Endothelial cell of umbilical vein (primary cell): ENCODE data around the gene OR4C6. TPM values are rescaled to one million over a fixed set of nuclear protein-coding genes. Genes with fewer than 3 reads are reported as not detected.

Experiments
- BruUV-seq: library from RNA; stranded (reverse); fragments of 400-500 nt; replicated peaks from 2 replicates; lab custom pipeline; 2021; lab: Mats Ljungman, UMichigan
- CTCF ChIA-PET: fragments of 300-600, 350-600 bp; sonication (Branson Sonifier 250); formaldehyde crosslinking; loops from one replicate; lab custom pipeline; 2021; ENCODE audit warnings: antibody characterized with exemption, inconsistent platforms; lab: Charles Lee
- POLR2A ChIA-PET: fragments of 300-600, 350-600 bp; sonication (Branson Sonifier 250); formaldehyde crosslinking; loops from one replicate; lab custom pipeline; 2021; ENCODE audit warnings: antibody characterized with exemption, inconsistent platforms; lab: Charles Lee
- DNase-seq: peaks from one replicate; pipeline ENCODE4 v3.0.0-alpha.2; 2011; ENCODE audit warnings: low read depth, low spot score
- FAIRE-seq: peaks from 2 replicates; lab custom pipeline; 2011; peaks lifted over from hg19 to GRCh38; lab: Jason Lieb, UNC
- H2AFZ ChIP-seq: 2 replicates; pipeline ENCODE4 v1.6.0; 2012; ENCODE audit warnings: low read depth, low read length, control low read depth, inconsistent platforms
- H3K27ac ChIP-seq: 2 replicates; pipeline ENCODE4 v1.5.1; 2011; ENCODE audit warnings: low read depth, mild to moderate bottlenecking, control low read depth, low read length, moderate library complexity; ENCODE audit not compliant: insufficient read depth
- H3K27me3 ChIP-seq, 2 experiments: 2 replicates each; pipeline versions ENCODE4 v1.6.0 to v1.6.1; 2011; ENCODE audit warnings: low read length in 2 of 2, mixed read lengths in 1 of 2; ENCODE audit not compliant: control insufficient read depth in 2 of 2, insufficient read depth in 2 of 2
- H3K36me3 ChIP-seq, 2 experiments: 2 replicates in 1 of 2; 3 replicates in 1 of 2; pipeline ENCODE4 v1.5.1; 2011; ENCODE audit warnings: low read length in 2 of 2, mild to moderate bottlenecking in 1 of 2, moderate library complexity in 1 of 2; ENCODE audit not compliant: control insufficient read depth in 2 of 2, insufficient read depth in 2 of 2; ENCODE audit errors: extremely low read depth in 1 of 2
- H3K4me1 ChIP-seq: 3 replicates; pipeline ENCODE4 v1.5.1; 2011; ENCODE audit warnings: mild to moderate bottlenecking, low read length; ENCODE audit not compliant: control insufficient read depth, insufficient read depth; ENCODE audit errors: extremely low read depth
- H3K4me2 ChIP-seq: 2 replicates; pipeline ENCODE4 v1.6.1; 2011; ENCODE audit warnings: low read length, control low read depth, mixed read lengths; ENCODE audit not compliant: insufficient read depth
- H3K4me3 ChIP-seq, 3 experiments: fragments of 200-600 bp in 1 of 3; sonication (generic), shearing (Covaris generic) in 1 of 3; replicated peaks in 1 of 3; 2 replicates each; pipeline ENCODE4 v1.5.1; 2011 to 2016; ENCODE audit warnings: control low read depth in 3 of 3, low read length in 3 of 3, mild to moderate bottlenecking in 2 of 3, inconsistent platforms in 1 of 3, low read depth in 1 of 3, moderate library complexity in 1 of 3; ENCODE audit not compliant: insufficient read depth in 1 of 3
- H3K79me2 ChIP-seq: 2 replicates; pipeline ENCODE4 v1.6.0; 2012; ENCODE audit warnings: low read length, inconsistent platforms; ENCODE audit not compliant: control insufficient read depth, insufficient read depth
- H3K9ac ChIP-seq: replicated peaks from 2 replicates; pipeline ENCODE3; 2011; ENCODE audit warnings: low read length, control low read depth; ENCODE audit not compliant: insufficient read depth; ENCODE audit errors: extremely low read depth
- H3K9me1 ChIP-seq: replicated peaks from 3 replicates; pipeline ENCODE4 v1.6.0; 2011; ENCODE audit warnings: mild to moderate bottlenecking, low read length; ENCODE audit not compliant: control insufficient read depth, insufficient read depth; ENCODE audit errors: extremely low read depth
- H3K9me3 ChIP-seq: replicated peaks from 2 replicates; pipeline ENCODE4 v1.5.1; 2012; ENCODE audit warnings: low read length, inconsistent platforms; ENCODE audit not compliant: control insufficient read depth, insufficient read depth
- H4K20me1 ChIP-seq: replicated peaks from 2 replicates; pipeline ENCODE3; 2011; ENCODE audit warnings: mild to moderate bottlenecking, low read length; ENCODE audit not compliant: control insufficient read depth, insufficient read depth; ENCODE audit errors: extremely low read depth
- CTCF ChIP-seq, 2 donors: IDR thresholded peaks; 1 replicate in 1 of 2; 2 replicates in 1 of 2; pipeline ENCODE4 v1.5.1; 2011; ENCODE audit warnings: low read length in 2 of 2, mild to moderate bottlenecking in 2 of 2, moderate library complexity in 2 of 2, control low read depth in 1 of 2, inconsistent platforms in 1 of 2, low read depth in 1 of 2; ENCODE audit not compliant: insufficient read depth in 1 of 2; ENCODE audit errors: extremely low read depth in 1 of 2
- EZH2 ChIP-seq: IDR thresholded peaks from 2 replicates; pipeline ENCODE4 v1.6.1; 2012; ENCODE audit warnings: borderline replicate concordance, low read depth, mild to moderate bottlenecking, moderate library complexity, low read length, inconsistent platforms; ENCODE audit not compliant: severe bottlenecking
- FOS ChIP-seq: IDR thresholded peaks from 2 replicates; pipeline ENCODE4 v1.6.1; 2011; ENCODE audit warnings: mild to moderate bottlenecking, low read length, moderate library complexity, borderline replicate concordance; ENCODE audit not compliant: insufficient read depth
- GATA2 ChIP-seq: IDR thresholded peaks from 2 replicates; pipeline ENCODE4 v1.7.0; 2011; ENCODE audit warnings: low read depth, mild to moderate bottlenecking, moderate library complexity, mixed read lengths, low read length; ENCODE audit not compliant: insufficient read length, insufficient read depth
- JUN ChIP-seq: IDR thresholded peaks from 2 replicates; pipeline ENCODE4 v1.6.1; 2011; ENCODE audit warnings: borderline replicate concordance, low read depth; ENCODE audit not compliant: insufficient read length, insufficient read depth
- MAX ChIP-seq: IDR thresholded peaks from 2 replicates; pipeline ENCODE4 v1.6.1; 2011; ENCODE audit not compliant: insufficient read depth, insufficient read length
- MYC ChIP-seq: IDR thresholded peaks from one replicate; pipeline ENCODE4 v1.6.1; 2011; ENCODE audit warnings: mild to moderate bottlenecking, low read depth, low read length
- POLR2A ChIP-seq: IDR thresholded peaks from 2 replicates; pipeline ENCODE4 v1.6.1; 2012; ENCODE audit warnings: low read depth, mild to moderate bottlenecking, control low read depth, low read length
- POLR2AphosphoS5 ChIP-seq: IDR thresholded peaks from 2 replicates; pipeline ENCODE4 v1.6.1; 2012; ENCODE audit warnings: low read depth, mild to moderate bottlenecking, control low read depth, low read length, moderate library complexity; ENCODE audit not compliant: insufficient read depth
- dilution Hi-C: fragments of 300-500 bp; cut with MboI; formaldehyde crosslinking; loops from one replicate; pipeline ENCODE4 v1.15.0; 2019; ENCODE audit warnings: low sequenced_read_pairs; ENCODE audit not compliant: extremely low pct_ligation_motif_present
- intact Hi-C: fragments of 100-400 bp; cut with micrococcal nuclease; formaldehyde crosslinking; loops from one replicate; pipeline ENCODE4 v1.10.0; 2022
- polyA plus RNA-seq, 4 experiments: library from polyadenylated mRNA; depleted of rRNA in 3 of 4; stranded (reverse) in 3 of 4; unstranded in 1 of 4; fragments of >200 nt; gene quantifications; 2 replicates each; pipeline versions ENCODE4 v1.2.1 to v1.2.3, GENCODE V29; 2011 to 2012; ENCODE audit warnings: missing spikeins in 1 of 4
- total RNA-seq: library from RNA; stranded (reverse); gene quantifications from 2 replicates; pipeline ENCODE4 v1.2.3, GENCODE V29; 2021

Gene OR4C6
- total and polyA plus RNA-seq, 2 donors (not counting 3 experiments of a cell fraction or from before 2014, with no cell fraction given): not detected

GRCh38 chr11:55624531-55624930, 37.5 kb upstream of the OR4C6 start:
- Histone ChIP-seq H3K27ac (no peak overlapping the region), H3K9me1 (no peaks in the 10 kb centered on the region), H3K36me3 (no peaks in the 10 kb centered on the region), H4K20me1 (no peaks in the 10 kb centered on the region), H3K4me2 (no peak overlapping the region), H3K27me3 (no peaks in the 10 kb centered on the region), H3K79me2 (no peaks in the 10 kb centered on the region), H3K4me1 (no peaks in the 10 kb centered on the region), H3K9me3 (no peaks in the 10 kb centered on the region), H2AFZ (no peak overlapping the region), H3K9ac (no peak overlapping the region), H3K4me3 (no peak overlapping the region)
- no peak for FAIRE-seq
- CTCF ChIA-PET: no interaction called here
- POLR2A ChIA-PET: no interaction called here
- BruUV-seq: no TSS peak
- no peak for TF ChIP-seq GATA2
- no peak for TF ChIP-seq MAX
- no peak for TF ChIP-seq MYC
- no peak for TF ChIP-seq POLR2AphosphoS5
- no peak for TF ChIP-seq CTCF (IDR thresholded peaks at IDR 0.05; ENCODE audit: extremely low read depth in 1 of 2, insufficient read depth in 1 of 2, low read depth in 1 of 2, low read length in 2 of 2)
- TF ChIP-seq EZH2: no peak
- no peak for TF ChIP-seq FOS
- TF ChIP-seq POLR2A: no peak
- TF ChIP-seq JUN: no peak
- DNase-seq: no peak
- dilution Hi-C loops (no loop called here), intact Hi-C loops (no loop called here)
